ENCODE data around the gene RXRA.

GRCh38 chr9:134326724-134327601 is 708 bp downstream of the RXRA start:
- TF ChIP-seq CTCF (IDR thresholded peaks at IDR 0.05; ENCODE audit: insufficient read depth, low read length, poor library complexity, severe bottlenecking): no peak
- no peak for TF ChIP-seq EZH2phosphoT487 (conservative IDR thresholded peaks at IDR 0.05; ENCODE audit: low read length)

All from SU-DHL-6 (cell line).